Measurements from ENCODE around the gene PCDH1.

Gene PCDH1

GRCh38 chr5:141872496-141873356 lies 5.5 kb downstream of the PCDH1 start:
- DNase-seq: no peak

DNA sequence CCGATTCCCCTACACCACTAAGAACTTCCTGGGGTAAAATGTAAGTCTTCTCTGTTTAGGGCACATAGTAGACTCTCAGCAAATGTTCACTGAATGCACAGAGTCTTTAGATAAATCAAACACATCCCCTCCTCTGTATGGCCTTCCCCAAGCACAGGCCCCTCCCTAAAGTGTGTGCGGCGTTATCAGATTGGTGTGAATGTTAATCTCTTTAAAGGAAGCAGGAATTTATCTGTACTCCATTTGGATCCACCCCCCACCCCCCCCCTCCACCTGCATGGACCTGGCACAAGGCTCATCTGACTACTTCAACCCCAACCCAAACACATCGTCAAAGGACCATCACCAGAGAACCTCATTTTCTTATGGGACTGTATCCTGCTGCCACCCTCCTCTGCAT lies 6.3 kb downstream of the PCDH1 start:
- DNase-seq: no peak

GRCh38 chr5:141870871-141871270 lies 7.3 kb downstream of the PCDH1 start:
- DNase-seq: no peak

DNA sequence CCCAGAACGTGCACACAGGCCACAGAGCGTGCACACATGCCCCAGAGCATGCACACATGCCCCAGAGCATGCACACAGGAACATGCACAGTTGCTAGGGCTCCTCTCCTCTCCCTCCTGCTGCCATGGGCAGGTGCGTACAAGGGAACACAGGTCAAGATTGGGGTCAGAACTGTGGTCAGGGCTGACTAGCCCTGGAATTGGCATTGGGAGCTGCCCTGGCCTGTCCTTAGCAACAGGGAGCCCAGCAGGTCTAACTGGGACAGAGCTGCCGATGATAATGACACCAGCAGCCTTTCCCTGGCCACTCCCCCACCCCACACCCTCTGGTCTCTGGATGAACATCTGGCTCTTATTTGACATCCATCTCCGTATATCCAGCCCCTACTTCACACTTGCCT lies 8.0 kb downstream of the PCDH1 start:
- DNase-seq: no peak

DNA sequence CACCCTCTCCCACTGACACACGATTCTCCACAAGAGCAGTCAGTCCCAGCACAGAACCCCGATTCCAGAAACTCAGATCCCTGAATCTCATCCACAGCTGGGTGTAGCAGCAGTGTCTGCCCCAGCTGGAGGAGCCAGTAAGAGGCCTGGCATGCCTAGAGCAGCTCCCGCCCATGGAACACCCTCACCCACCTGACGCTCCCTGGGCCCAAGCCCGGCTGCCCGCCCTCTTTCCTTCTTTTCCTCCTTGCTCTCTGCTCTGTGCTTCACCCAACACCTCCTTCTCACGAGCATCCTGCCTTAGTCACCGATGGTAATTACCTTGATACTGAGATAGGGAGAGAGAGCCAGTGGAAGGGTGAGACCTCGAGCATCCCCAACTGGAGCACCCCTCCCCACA lies 8.7 kb downstream of the PCDH1 start:
- DNase-seq: no peak

- DNase-seq: no peak
Observed at GRCh38 chr5:141869040-141869439, 9.2 kb downstream of the PCDH1 start.

GRCh38 chr5:141868541-141868940 lies 9.7 kb downstream of the PCDH1 start:
- no peak for DNase-seq

DNA sequence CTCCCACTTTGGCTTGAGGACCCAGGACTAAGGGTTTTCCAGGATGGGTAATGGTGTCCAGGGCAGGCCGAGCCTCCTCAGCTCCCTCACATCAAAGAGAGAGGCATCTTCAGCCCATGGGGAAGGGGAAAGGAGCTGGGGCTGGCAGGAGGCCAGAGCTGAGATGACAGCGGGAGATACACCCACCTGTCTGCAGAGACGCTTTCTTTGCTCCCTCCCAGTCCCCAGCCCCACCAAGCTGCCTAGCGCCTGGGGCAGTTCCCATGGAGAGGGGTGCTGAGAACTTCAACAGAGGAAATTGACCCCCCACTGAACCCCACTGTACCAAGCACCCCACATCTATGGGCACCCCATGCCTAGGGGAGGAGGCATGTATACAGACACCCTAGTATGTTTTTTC lies 10.6 kb downstream of the PCDH1 start:
- DNase-seq: no peak

- no peak for DNase-seq
Observed at GRCh38 chr5:141867139-141867538, 11.1 kb downstream of the PCDH1 start.

- DNase-seq: no peak
Observed at GRCh38 chr5:141866096-141866495, 12.1 kb downstream of the PCDH1 start.

DNA sequence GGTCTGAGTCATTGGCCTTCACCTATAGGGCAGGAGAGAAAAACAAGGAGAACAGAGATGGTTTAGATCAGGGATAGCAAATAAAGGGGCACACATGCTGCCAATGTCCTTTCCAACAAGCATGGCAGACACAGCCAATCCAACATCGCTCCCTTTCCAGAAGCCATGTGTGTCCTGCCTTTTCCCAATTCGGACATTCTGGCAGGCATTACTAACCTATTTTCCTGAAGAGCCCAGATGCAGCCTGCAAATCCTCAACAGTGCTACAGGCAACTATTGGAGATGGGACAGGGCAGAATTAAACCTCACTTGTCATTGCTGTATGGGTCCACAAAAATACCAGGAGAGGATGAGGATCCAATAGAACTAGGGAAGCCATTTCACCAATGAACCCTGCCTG lies 12.8 kb downstream of the PCDH1 start:
- no peak for DNase-seq

DNA sequence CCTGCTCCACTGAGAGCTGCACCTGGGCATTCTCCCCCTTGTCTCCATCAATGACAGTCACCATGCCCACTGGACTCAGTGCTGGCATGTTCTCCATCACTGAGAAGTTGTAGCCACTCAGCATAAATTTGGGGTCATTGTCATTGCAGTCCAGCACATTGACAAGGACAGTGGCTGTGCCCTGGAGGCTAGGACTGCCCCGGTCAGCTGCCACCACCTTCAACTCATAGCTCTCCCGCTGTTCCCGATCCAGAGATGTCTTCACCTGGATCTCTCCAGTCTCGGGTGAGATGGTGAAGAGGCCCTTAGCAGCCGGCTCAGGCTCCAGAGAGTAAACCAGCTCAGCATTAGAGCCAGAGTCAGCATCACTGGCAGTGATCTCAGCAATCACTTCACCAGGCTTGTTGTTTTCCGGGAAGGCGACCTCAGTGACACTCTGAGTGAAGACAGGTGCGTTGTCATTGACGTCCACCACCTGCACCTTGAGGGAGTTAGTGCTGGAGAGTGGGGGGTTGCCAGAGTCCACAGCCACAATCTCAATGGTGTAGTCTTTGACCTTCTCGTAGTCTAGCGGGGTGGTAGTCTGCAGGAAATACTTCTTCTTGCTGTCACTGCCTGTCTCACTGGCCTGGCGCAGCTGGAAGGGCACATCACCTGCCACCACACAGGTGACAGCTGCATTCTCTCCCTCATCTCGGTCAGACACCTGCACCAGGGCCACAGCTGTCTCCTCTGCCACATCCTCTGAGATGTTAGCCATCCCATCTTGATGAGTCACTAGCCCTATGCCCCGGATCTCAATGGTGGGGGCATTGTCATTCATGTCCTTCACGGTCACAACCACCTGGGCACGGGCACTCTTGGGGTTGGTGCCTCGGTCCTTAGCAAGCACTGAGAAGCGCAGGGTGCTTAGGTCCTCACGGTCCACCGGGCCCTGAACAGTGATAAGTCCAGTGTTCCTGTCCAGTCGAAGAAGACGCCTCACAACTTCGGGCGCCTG lies 13.5 kb downstream of the PCDH1 start:
- DNase-seq: no peak

GRCh38 chr5:141863569-141864178 lies 14.5 kb downstream of the PCDH1 start:
- no peak for DNase-seq

DNA sequence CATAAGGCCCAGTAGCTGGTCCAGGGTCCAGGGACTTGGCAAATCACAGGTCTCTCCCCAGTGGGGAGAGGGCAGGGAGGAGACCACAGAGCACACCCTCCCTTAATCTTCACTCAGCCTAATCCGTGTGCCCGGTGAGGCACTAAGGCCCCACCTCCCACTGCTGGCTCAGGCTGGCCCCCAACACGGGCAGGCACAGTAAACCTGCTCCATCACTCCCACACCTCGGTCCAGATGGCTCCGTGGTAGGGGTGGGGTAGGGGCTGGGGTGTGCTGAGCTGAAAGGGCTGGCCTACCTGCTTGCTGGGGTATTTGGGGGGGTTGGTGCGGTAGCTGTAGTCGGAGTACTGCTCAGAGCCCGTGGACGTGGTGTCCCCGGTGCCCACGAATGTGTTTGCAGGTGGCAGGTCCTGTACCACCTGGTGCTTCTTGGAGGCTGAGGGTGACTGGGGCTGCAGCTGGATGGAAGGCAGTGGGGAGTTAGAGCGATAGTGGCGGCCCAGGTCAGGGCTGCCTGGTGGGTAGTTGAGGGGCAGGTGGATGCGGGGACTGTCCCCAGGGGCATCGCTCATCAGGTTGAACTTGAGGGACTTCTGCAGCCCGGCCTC lies 15.2 kb downstream of the PCDH1 start:
- no peak for DNase-seq

- no peak for DNase-seq
Observed at GRCh38 chr5:141861194-141861593, 17.0 kb downstream of the PCDH1 start.

GRCh38 chr5:141858079-141858765 lies 20.0 kb downstream of the PCDH1 start:
- DNase-seq: no peak

DNA sequence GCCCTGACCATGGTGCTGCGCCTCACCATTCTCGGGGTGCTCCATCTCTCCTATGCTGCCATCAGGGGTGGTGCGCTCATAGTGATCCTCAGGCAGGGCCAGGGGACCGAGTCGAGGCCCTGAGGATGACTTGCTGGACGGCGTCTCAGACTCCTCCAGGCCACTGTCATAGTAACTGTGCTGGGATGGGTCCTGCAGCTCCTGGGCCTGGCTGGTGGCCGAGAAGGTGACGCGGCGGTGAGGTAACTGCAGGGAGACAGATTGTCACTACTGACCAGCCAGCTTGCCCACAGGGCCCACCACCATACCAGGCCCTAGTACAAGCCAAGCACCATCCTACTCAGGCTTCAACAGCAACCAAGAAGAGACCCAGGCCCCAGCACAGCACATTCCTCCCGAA lies 21.0 kb downstream of the PCDH1 start:
- DNase-seq: no peak

DNA sequence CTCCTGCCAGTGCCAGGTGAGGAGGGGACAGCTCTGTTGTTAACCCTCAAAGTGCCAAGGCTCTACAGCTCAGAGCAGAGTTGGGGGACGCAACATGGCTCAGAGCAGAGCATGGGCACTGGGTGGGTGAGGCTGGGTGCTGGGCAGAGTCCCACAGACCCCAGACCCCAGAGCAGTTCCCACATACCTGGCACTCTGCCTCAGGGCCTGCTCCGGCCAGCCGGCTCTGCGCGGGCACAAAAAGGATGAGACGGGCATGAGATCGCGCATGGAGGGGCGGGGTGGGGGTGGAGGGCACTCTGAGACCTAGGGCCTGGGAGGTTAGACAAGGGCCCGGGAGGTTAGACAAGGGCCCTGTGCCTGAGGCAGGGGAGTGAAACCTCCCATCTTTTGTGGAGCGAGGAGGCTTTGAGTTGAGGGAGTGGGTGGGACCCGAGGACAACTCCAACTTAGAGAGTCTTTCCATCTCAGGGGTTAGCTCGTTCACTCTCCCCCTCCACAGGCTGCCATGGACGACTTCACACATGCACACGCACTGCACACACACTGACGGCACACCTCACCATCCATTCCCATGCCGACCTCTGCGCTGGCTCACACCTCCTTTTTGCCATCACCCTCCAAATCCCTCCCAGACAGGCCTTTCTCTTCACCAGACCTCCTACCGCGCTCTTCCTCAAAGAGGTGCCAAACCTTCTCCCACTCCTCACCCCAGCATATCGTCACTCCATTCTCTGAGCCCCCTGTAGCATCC lies 22.0 kb downstream of the PCDH1 start:
- no peak for DNase-seq

DNA sequence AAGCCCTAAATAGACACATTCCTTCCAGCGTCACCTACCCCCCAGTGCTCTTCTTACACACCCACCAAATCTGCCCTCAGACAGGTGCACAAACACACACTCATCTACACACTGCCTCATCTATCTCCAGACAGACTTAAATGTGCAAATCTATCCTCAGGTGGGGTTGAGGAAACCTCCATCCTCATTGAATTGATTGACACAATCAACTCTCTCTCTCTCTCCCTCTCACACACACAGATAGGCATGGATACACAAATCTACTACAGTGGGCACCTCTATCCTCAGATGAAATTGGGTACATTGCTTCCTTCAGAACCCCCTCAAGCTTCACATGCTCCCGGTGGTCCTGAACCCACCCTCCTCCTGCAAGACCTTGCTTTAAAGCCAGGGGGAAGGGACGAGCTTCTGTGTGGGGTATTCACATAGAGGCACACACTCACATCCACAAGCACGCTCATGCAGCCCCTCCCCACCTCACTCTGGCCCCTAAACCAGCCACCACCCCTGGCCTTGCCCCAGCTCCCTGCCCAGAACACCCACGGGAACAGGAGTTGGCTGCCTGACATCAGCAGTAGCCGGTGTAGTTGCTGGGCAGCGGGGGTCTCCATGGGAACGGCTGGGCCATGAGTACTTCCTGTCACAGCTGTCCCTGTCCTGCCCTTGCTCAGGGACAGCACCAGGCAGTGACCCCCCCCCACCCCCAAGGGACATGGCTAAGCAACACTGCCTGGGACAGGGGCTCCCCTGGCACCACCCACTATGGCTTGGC lies 22.8 kb downstream of the PCDH1 start:
- no peak for DNase-seq

GRCh38 chr5:141853895-141854626 lies 24.1 kb downstream of the PCDH1 start:
- no peak for DNase-seq

Measured in fibroblast of upper back skin (primary cell).